HCT116 (cell line): Measurements from ENCODE around the gene RCE1.

Experiments
- CEBPB ChIP-seq: IDR thresholded peaks from 2 replicates; pipeline ENCODE4 v1.6.1; 2012; ENCODE audit warnings: low read depth
- EGR1 ChIP-seq: IDR thresholded peaks from 2 replicates; pipeline ENCODE4 v1.6.1; 2012; ENCODE audit warnings: low read depth
- EZH2 ChIP-seq: fragments of 200-600 bp; sonication (generic); IDR thresholded peaks from 2 replicates; pipeline ENCODE4 v1.6.1; 2017; ENCODE audit warnings: antibody characterized with exemption, mixed run types
- EZH2phosphoT487 ChIP-seq: fragments of 200-600 bp; IDR thresholded peaks from 2 replicates; pipeline ENCODE4 v1.6.1; 2018; ENCODE audit warnings: antibody characterized with exemption, borderline replicate concordance
- JUND ChIP-seq: IDR thresholded peaks from 2 replicates; pipeline ENCODE4 v1.6.1; 2012
- POLR2A ChIP-seq: IDR thresholded peaks from 2 replicates; pipeline ENCODE4 v1.7.0; 2011; ENCODE audit warnings: borderline replicate concordance; ENCODE audit not compliant: insufficient read depth, insufficient read length; ENCODE audit errors: extremely low read depth
- POLR2AphosphoS5 ChIP-seq: IDR thresholded peaks from 2 replicates; pipeline ENCODE4 v1.6.1; 2011; ENCODE audit warnings: mild to moderate bottlenecking, low read depth, low read length, moderate library complexity
- YY1 ChIP-seq: IDR thresholded peaks from 2 replicates; pipeline ENCODE4 v1.6.1; 2011; ENCODE audit warnings: low read length, low read depth, moderate library complexity, mild to moderate bottlenecking; ENCODE audit not compliant: insufficient replicate concordance; ENCODE audit errors: extremely low read depth
- ZFX ChIP-seq: fragments of 450-650 bp; IDR thresholded peaks from 2 replicates; pipeline ENCODE4 v1.6.1; 2017
- ZNF274 ChIP-seq: fragments of 200-500 bp; sonication (Bioruptor generic); IDR thresholded peaks from 2 replicates; pipeline ENCODE4 v1.6.1; 2014; ENCODE audit warnings: mild to moderate bottlenecking, low read depth, low read length, inconsistent platforms
- TF ChIP-seq, protein P1 (sequence below), 3 experiments: fragments of 200-600 bp in 1 of 3; sonication (generic) in 1 of 3; IDR thresholded peaks in 2 of 3; conservative IDR thresholded peaks in 1 of 3; 2 replicates each; pipeline ENCODE4 v1.5.1; 2012 to 2017; ENCODE audit warnings: low read depth in 2 of 3, low read length in 2 of 3, antibody characterized with exemption in 1 of 3, borderline replicate concordance in 1 of 3, control low read depth in 1 of 3, mild to moderate bottlenecking in 1 of 3, mixed read lengths in 1 of 3, mixed run types in 1 of 3, moderate library complexity in 1 of 3; ENCODE audit not compliant: insufficient read depth in 1 of 3
- TF ChIP-seq, protein P2 (sequence below): IDR thresholded peaks from 2 replicates; pipeline ENCODE4 v1.6.1; 2012
- TF ChIP-seq, protein P3 (sequence below): IDR thresholded peaks from 2 replicates; pipeline ENCODE4 v1.6.1; 2011; ENCODE audit warnings: mild to moderate bottlenecking, low read length, moderate library complexity; ENCODE audit not compliant: insufficient replicate concordance; ENCODE audit errors: extremely low read depth
- TF ChIP-seq, protein P4 (sequence below): IDR thresholded peaks from 2 replicates; pipeline ENCODE4 v1.6.1; 2012; ENCODE audit warnings: low read depth

DNA sequence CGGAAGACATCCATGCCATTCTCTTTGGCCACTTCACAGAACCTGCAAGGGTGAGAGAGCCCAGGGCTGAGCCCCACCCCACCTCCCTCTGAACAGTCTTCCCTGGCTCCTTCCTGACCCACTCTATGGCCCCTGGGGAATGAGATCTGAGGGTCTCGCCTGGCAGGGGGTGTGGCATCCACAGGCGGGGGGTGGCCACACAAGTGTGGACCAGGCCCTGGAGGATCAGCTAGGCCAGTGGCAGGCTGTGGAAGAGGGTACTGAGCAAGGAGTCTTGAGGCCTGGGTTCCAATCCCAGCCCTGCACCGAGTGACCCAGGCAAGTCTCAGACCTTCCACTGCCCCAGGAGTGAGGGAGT lies 8.0 kb downstream of the RCE1 start:
- TF ChIP-seq POLR2A (no peak), ZFX (no peak), ZNF274 (no peak), CEBPB (no peak), EGR1 (no peak), POLR2AphosphoS5 (no peak), EZH2 (no peak), EZH2phosphoT487 (no peak), YY1 (no peak), JUND (no peak)
- TF ChIP-seq, protein P1, sequence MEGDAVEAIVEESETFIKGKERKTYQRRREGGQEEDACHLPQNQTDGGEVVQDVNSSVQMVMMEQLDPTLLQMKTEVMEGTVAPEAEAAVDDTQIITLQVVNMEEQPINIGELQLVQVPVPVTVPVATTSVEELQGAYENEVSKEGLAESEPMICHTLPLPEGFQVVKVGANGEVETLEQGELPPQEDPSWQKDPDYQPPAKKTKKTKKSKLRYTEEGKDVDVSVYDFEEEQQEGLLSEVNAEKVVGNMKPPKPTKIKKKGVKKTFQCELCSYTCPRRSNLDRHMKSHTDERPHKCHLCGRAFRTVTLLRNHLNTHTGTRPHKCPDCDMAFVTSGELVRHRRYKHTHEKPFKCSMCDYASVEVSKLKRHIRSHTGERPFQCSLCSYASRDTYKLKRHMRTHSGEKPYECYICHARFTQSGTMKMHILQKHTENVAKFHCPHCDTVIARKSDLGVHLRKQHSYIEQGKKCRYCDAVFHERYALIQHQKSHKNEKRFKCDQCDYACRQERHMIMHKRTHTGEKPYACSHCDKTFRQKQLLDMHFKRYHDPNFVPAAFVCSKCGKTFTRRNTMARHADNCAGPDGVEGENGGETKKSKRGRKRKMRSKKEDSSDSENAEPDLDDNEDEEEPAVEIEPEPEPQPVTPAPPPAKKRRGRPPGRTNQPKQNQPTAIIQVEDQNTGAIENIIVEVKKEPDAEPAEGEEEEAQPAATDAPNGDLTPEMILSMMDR (IDR thresholded peaks at IDR 0.05 in 2 of 3, conservative IDR thresholded peaks at IDR 0.05 in 1 of 3; ENCODE audit: borderline replicate concordance in 1 of 3, insufficient read depth in 1 of 3, low read depth in 2 of 3, low read length in 2 of 3), result no peak
- TF ChIP-seq, protein P2, sequence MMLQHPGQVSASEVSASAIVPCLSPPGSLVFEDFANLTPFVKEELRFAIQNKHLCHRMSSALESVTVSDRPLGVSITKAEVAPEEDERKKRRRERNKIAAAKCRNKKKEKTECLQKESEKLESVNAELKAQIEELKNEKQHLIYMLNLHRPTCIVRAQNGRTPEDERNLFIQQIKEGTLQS, result no peak
- TF ChIP-seq, protein P3, sequence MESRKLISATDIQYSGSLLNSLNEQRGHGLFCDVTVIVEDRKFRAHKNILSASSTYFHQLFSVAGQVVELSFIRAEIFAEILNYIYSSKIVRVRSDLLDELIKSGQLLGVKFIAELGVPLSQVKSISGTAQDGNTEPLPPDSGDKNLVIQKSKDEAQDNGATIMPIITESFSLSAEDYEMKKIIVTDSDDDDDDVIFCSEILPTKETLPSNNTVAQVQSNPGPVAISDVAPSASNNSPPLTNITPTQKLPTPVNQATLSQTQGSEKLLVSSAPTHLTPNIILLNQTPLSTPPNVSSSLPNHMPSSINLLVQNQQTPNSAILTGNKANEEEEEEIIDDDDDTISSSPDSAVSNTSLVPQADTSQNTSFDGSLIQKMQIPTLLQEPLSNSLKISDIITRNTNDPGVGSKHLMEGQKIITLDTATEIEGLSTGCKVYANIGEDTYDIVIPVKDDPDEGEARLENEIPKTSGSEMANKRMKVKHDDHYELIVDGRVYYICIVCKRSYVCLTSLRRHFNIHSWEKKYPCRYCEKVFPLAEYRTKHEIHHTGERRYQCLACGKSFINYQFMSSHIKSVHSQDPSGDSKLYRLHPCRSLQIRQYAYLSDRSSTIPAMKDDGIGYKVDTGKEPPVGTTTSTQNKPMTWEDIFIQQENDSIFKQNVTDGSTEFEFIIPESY, result no peak
- TF ChIP-seq, protein P4, sequence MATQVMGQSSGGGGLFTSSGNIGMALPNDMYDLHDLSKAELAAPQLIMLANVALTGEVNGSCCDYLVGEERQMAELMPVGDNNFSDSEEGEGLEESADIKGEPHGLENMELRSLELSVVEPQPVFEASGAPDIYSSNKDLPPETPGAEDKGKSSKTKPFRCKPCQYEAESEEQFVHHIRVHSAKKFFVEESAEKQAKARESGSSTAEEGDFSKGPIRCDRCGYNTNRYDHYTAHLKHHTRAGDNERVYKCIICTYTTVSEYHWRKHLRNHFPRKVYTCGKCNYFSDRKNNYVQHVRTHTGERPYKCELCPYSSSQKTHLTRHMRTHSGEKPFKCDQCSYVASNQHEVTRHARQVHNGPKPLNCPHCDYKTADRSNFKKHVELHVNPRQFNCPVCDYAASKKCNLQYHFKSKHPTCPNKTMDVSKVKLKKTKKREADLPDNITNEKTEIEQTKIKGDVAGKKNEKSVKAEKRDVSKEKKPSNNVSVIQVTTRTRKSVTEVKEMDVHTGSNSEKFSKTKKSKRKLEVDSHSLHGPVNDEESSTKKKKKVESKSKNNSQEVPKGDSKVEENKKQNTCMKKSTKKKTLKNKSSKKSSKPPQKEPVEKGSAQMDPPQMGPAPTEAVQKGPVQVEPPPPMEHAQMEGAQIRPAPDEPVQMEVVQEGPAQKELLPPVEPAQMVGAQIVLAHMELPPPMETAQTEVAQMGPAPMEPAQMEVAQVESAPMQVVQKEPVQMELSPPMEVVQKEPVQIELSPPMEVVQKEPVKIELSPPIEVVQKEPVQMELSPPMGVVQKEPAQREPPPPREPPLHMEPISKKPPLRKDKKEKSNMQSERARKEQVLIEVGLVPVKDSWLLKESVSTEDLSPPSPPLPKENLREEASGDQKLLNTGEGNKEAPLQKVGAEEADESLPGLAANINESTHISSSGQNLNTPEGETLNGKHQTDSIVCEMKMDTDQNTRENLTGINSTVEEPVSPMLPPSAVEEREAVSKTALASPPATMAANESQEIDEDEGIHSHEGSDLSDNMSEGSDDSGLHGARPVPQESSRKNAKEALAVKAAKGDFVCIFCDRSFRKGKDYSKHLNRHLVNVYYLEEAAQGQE, result no peak
